Small intestine (tissue), 7 donors: Measurements from ENCODE around the gene B9D1. TPM values are rescaled to one million over a fixed set of nuclear protein-coding genes. Genes with fewer than 3 reads are reported as not detected.

Experiments
- DNase-seq, 2 donors: peaks; one replicate each; pipeline versions ENCODE4 v3.0.0 to v3.0.0-alpha.2; 2013
- FAIRE-seq: peaks from 2 replicates; lab custom pipeline; 2012; peaks lifted over from hg19 to GRCh38; lab: Jason Lieb, UNC
- H3K27ac ChIP-seq, 3 donors: one replicate each; pipeline ENCODE4 v1.5.1; 2013; ENCODE audit warnings: low read length in 2 of 3, mild to moderate bottlenecking in 2 of 3, control low read depth in 1 of 3, inconsistent platforms in 1 of 3, low read depth in 1 of 3, moderate library complexity in 1 of 3
- H3K27me3 ChIP-seq, 3 donors: one replicate each; pipeline ENCODE4 v1.6.1; 2013; ENCODE audit warnings: low read length in 3 of 3, inconsistent platforms in 1 of 3; ENCODE audit not compliant: control insufficient read depth in 3 of 3, insufficient read depth in 3 of 3
- H3K36me3 ChIP-seq, 3 donors: one replicate each; pipeline ENCODE4 v1.6.1; 2013; ENCODE audit warnings: low read length in 3 of 3, inconsistent platforms in 1 of 3, low read depth in 1 of 3, mild to moderate bottlenecking in 1 of 3, moderate library complexity in 1 of 3; ENCODE audit not compliant: control insufficient read depth in 3 of 3, insufficient read depth in 2 of 3
- H3K4me1 ChIP-seq, 3 donors: one replicate each; pipeline ENCODE4 v1.6.1; 2013; ENCODE audit warnings: low read length in 2 of 3, inconsistent platforms in 1 of 3, low read depth in 1 of 3, mild to moderate bottlenecking in 1 of 3, moderate library complexity in 1 of 3; ENCODE audit not compliant: control insufficient read depth in 3 of 3, insufficient read depth in 2 of 3
- H3K4me3 ChIP-seq, 3 donors: one replicate each; pipeline ENCODE4 v1.5.1; 2013; ENCODE audit warnings: low read length in 3 of 3, control low read depth in 1 of 3, inconsistent platforms in 1 of 3, low read depth in 1 of 3, mild to moderate bottlenecking in 1 of 3, moderate library complexity in 1 of 3
- H3K9me3 ChIP-seq, 2 donors: one replicate each; pipeline ENCODE4 v1.6.1; 2013; ENCODE audit warnings: low read depth in 1 of 2, low read length in 1 of 2; ENCODE audit not compliant: control insufficient read depth in 2 of 2, insufficient read depth in 1 of 2
- WGBS, 3 donors: extraction: QIAGEN DNeasy Blood & Tissue Kit; methylation state at CpG; one replicate each; pipeline ENCODE4 v1.1.7; 2013; 5-methylcytosine and 5-hydroxymethylcytosine counted together
- polyA plus RNA-seq, 4 donors: library from polyadenylated mRNA; stranded (reverse) in 3 of 4; unstranded in 1 of 4; fragments of 200-250 nt in 3 of 4; fragments of 120-200 nt in 1 of 4; gene quantifications; one replicate each; pipeline versions ENCODE4 v1.2.1 to v1.2.3, GENCODE V29; 2013
- donor health status: healthy with polysubstance abuse.
- donor health status: control.
- donor health status: control.
- donor health status: Bipolar disorder and iron deficiency.
- donor health status: healthy.

Gene B9D1
- polyA plus RNA-seq, 4 donors: 2.2 to 18.1 (median 12.9) TPM

DNA sequence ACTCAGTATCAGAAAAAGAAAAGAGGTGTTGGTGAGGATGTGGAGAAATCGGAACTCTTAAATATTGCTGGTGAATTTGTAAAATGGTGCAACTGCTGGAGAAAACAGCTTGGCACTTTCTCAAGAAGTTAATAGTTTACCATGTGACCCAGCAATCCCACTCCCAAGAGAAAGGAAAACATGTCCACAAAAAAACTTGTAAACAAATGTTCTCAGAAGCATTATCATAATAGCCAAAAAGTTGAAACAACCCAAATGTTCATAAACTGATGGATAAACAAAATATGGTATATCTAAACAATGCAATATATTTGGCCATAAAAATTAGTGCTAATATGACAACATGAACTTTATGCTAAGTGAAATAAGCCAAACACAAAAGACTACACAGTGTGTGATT lies 13.2 kb upstream of the B9D1 start:
- Histone ChIP-seq H3K36me3 (peaks cover 0 to 9% (median 0%) of the 10 kb centered on the region in 3 donors), H3K9me3 (no peaks in the 10 kb centered on the region), H3K4me3 (no peak overlapping the region), H3K4me1 (peaks cover 0 to 7% (median 7%) of the 10 kb centered on the region in 3 donors), H3K27ac (no peak overlapping the region), H3K27me3 (no peaks in the 10 kb centered on the region)
- WGBS, 3 donors: 66 to 93% (median 90%) methylated on average over 1 of the region's 1 CpG
- no peak for FAIRE-seq
- DNase-seq: no peak

DNA sequence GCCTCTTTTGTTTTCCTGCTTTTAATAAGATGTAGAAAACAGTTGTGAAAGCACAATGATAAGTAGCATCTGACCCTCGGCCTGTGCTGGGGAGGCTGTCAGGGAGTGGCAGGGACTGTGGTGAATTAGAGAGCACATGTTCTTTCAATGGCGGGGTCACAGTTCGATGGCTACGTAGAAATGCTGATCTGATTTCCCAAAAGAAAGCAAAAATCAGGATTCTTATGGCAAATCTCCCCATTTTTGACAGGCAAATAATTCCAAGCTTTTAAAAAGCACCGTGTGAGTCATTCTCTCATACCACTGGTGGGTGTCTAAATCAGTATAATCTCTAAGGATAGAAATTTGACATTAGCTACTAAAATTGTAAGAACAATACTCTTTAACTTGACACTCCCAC lies 11.6 kb upstream of the B9D1 start:
- Histone ChIP-seq H3K4me1 (peaks cover 0 to 7% (median 3%) of the 10 kb centered on the region in 3 donors), H3K9me3 (peaks cover 0 to 5% of the 10 kb centered on the region in 2 donors), H3K27me3 (no peaks in the 10 kb centered on the region), H3K36me3 (no peaks in the 10 kb centered on the region), H3K27ac (no peak overlapping the region), H3K4me3 (no peak overlapping the region)
- DNase-seq (no peak), FAIRE-seq (no peak)
- WGBS, 3 donors: 54 to 68% (median 65%) methylated on average over 5 of the region's 5 CpGs

DNA sequence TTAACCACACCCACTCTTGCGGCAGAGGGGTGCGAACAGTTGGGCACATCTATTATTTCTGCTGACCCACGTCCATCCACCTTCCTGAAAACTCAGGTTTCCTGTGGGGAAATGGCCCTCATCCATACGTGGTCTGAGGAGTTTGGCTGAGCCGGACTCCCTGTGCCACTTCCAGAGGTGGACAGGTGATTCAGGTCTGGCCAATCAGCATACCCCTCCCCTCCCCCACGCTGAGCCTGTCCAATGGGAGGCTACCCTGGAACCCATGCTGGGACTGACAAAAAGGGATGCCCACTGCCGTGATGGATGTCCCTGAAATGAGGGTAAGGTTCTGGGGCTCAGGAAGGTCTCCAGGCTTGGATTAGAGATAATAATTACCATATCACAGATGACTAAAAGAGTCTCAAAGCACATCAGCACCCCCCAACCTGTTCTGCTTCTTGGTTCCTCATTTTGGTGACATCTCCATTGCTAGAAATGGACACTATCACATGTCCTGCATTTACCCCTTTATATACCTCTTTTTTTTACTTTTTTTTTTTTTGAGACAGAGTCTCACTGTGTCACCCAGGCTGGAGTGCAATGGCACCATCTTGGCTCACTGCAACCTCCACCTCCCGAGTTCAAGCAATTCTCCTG lies 10.5 kb upstream of the B9D1 start:
- FAIRE-seq (no peak), DNase-seq (no peak)
- no peak overlapping the region for H3K4me3 ChIP-seq
- H3K36me3 ChIP-seq: no peaks in the 10 kb centered on the region
- peaks cover 0 to 7% (median 3%) of the 10 kb centered on the region in 3 donors for H3K4me1 ChIP-seq
- H3K9me3 ChIP-seq: peaks cover 0 to 6% of the 10 kb centered on the region in 2 donors
- WGBS, 3 donors: 83 to 86% (median 84%) methylated on average over 8 of the region's 8 CpGs
- no peak overlapping the region for H3K27ac ChIP-seq
- H3K27me3 ChIP-seq: no peaks in the 10 kb centered on the region

DNA sequence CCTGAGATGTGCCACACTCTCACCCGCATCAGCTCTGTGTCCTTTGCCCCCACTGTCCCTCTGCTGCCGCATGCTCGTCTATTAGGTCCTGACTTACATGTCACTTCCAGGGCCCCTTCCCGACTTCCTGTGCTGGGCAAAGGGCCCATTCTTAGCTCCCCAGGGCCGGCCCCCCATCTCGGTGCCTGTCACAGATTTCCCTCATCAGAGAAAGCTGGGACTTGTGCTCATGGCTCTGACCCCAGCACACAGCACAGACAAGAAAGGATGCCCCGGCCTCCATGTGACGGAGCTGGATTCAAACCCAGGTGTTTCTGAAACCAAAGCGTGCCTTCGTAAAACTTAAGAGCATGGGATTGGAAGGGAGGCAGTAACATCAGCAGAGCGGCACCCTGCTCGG lies 9.9 kb upstream of the B9D1 start:
- Histone ChIP-seq H3K4me1 (peaks cover 0 to 7% (median 3%) of the 10 kb centered on the region in 3 donors), H3K9me3 (peaks cover 0 to 6% of the 10 kb centered on the region in 2 donors), H3K27ac (no peak overlapping the region), H3K27me3 (no peaks in the 10 kb centered on the region), H3K4me3 (no peak overlapping the region), H3K36me3 (no peaks in the 10 kb centered on the region)
- no peak for FAIRE-seq
- DNase-seq: no peak
- WGBS, 3 donors: 78 to 84% (median 83%) methylated on average over 12 of the region's 12 CpGs

DNA sequence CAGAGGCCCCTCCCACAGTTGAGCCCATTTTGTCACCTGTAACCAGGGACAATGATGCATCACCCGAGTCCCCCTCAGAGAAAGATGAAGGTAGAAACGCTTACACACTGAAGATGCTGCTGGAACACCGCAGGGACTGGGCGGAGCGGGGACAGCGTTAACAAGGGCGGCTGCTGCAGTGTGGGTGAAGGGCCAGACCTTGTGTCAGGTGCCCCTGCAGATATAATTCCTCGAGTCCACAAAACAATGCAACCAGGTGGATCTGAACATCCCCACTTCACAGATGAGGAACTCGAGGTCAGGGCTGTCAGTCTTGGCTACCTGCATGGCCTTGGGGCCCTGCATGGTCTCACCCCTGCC lies 9.5 kb upstream of the B9D1 start:
- 85 to 86% (median 86%) methylated on average over 9 of the region's 9 CpGs for WGBS, 3 donors
- FAIRE-seq: no peak
- H3K27ac ChIP-seq: no peak overlapping the region

DNA sequence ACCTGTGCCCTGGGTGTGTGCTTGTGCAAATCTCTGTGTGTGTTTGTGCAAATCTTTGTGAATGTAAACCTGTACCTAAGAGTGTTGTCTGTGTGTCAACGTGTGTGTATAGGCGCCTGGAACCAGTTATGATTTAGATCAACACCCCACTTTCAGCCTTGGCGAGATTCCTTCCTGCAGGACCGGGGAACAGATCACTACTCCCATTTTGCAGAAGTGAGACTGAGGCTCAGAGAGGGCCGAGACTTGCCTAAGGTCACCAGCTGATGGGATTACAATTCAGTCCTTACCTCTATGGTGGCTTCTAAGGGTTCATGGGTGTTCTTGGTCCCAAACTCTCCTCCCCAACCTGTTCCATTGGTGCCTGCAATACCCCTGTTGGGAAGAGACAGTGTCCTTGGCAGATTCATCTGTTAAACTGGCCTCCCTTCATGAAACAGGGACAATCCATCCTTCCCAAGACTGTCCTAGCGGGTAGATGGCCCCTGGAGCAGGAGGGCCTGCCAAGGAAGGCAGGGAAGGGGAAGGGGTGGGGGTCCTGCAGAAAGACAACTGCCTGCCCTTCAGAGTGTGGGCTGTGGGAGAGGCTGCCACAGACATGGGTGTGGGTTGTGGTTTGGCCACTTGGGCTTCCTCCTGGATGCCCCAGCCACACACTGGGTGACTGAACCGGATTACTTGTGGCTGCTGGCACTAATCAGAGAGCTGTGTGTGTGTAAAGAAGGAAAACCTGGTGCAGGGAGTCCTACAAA lies 8.9 kb upstream of the B9D1 start:
- H3K4me1 ChIP-seq: no peaks in the 10 kb centered on the region
- H3K27ac ChIP-seq: no peak overlapping the region
- H3K9me3 ChIP-seq: peaks cover 0 to 6% of the 10 kb centered on the region in 2 donors
- FAIRE-seq (no peak), DNase-seq (no peak)
- H3K27me3 ChIP-seq: no peaks in the 10 kb centered on the region
- no peaks in the 10 kb centered on the region for H3K36me3 ChIP-seq
- no peak overlapping the region for H3K4me3 ChIP-seq
- WGBS, 3 donors: 77 to 84% (median 84%) methylated on average over 7 of the region's 7 CpGs

More for the DNA sequence above, 9.5 kb upstream of the B9D1 start:
- H3K27me3 ChIP-seq: no peaks in the 10 kb centered on the region
- peaks cover 0 to 5% (median 3%) of the 10 kb centered on the region in 3 donors for H3K4me1 ChIP-seq
- no peaks in the 10 kb centered on the region for H3K36me3 ChIP-seq
- no peak overlapping the region for H3K4me3 ChIP-seq
- no peak for DNase-seq
- peaks cover 0 to 6% of the 10 kb centered on the region in 2 donors for H3K9me3 ChIP-seq

DNA sequence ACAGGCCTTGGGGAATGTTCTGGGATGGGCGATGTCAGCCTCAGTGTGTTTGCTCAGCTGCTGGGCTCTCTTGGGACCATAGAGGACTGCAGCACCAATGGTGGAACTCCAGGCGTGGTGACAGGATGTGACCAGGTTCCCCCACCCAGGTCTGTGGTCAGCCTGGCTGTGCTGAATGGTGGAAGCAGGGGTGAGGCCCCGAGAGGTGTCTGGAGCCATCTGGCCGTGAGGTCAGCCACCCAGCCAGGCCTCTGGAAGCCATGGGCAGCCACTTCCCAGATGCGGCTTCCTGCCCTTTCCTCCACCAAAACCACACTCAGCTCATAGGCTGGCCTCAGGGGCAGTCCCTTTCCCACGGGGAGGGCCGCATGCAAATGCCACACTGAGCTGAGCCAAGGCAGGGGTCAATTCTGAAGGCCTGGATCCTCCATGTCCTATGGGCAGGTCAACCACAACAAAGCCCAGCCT lies 8.0 kb upstream of the B9D1 start:
- no peak overlapping the region for H3K4me3 ChIP-seq
- peaks cover 0 to 6% of the 10 kb centered on the region in 2 donors for H3K9me3 ChIP-seq
- no peaks in the 10 kb centered on the region for H3K4me1 ChIP-seq
- H3K27ac ChIP-seq: peak overlapping the region in 1 of 3 donors; percentile 30
- H3K36me3 ChIP-seq: no peaks in the 10 kb centered on the region
- 64 to 78% (median 75%) methylated on average over 7 of the region's 7 CpGs for WGBS, 3 donors
- DNase-seq: no peak
- FAIRE-seq: no peak
- no peaks in the 10 kb centered on the region for H3K27me3 ChIP-seq

DNA sequence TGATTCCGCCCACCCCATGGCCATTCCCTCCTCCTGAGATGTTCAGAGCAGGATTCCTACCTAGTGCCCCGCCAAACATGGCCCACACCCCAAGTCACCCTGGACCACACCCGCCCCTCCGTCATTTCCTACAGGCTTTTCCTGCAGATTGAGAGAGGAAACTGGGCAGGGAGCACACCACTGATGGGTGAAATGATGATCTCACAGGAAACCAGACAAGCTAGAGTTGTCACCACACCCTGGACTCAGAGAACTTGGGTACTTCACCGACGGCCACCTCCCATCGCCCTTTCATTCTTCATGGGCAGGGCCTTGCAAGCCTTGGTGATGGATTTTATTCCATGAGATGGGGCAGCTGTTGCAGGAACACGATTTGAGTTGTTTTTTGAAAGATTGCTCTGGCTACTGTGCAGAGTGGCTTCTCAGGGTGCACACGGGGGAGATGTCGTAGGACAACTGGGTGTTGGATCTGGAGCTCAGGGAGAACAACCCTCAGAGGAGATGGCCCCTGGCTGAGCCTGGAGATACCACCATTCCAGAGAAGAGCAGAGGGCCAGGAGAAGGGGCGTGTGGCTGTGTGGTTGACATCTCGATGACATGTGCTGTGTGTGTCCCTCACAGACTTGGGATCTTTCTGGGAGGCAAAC lies 7.4 kb upstream of the B9D1 start:
- H3K27me3 ChIP-seq: no peaks in the 10 kb centered on the region
- DNase-seq: no peak
- no peak for FAIRE-seq
- peak overlapping the region in 1 of 3 donors; percentile 30 for H3K27ac ChIP-seq
- peaks cover 0 to 6% of the 10 kb centered on the region in 2 donors for H3K9me3 ChIP-seq
- H3K4me3 ChIP-seq: no peak overlapping the region
- 66 to 85% (median 75%) methylated on average over 12 of the region's 12 CpGs for WGBS, 3 donors
- no peaks in the 10 kb centered on the region for H3K4me1 ChIP-seq
- H3K36me3 ChIP-seq: no peaks in the 10 kb centered on the region
